Loucy (cell line): ENCODE results near the gene COMTD1.

Experiments
- EZH2phosphoT487 ChIP-seq: fragments of 200-600 bp; IDR thresholded peaks from 2 replicates; pipeline ENCODE4 v1.6.1; 2018; ENCODE audit warnings: antibody characterized with exemption, mild to moderate bottlenecking, moderate library complexity, borderline replicate concordance
- TF ChIP-seq, protein P1 (sequence below): fragments of 200-600 bp; sonication (generic); conservative IDR thresholded peaks from 2 replicates; pipeline ENCODE4 v1.5.1; 2014; ENCODE audit warnings: mild to moderate bottlenecking, antibody characterized with exemption, low read length

DNA sequence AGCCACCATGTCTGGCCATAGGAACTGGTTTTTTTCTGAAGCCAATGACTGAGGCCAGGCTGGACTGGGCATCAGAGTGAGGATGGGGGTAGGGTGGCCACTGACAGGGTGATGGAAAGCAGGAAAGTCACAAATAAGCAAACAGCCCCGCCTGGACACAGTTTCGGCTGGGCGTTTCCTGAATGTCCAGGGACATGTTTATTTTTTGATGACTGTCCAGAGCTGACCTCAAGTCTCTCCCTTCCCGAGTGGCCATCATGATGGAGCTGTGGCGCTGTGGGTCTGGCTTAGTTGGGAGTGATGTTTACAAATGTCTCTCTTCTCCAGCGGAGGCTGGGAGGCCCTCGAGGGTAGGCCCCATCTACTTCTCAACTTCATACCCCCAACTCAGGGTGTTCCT lies 37.1 kb upstream of the COMTD1 start:
- TF ChIP-seq, protein P1, sequence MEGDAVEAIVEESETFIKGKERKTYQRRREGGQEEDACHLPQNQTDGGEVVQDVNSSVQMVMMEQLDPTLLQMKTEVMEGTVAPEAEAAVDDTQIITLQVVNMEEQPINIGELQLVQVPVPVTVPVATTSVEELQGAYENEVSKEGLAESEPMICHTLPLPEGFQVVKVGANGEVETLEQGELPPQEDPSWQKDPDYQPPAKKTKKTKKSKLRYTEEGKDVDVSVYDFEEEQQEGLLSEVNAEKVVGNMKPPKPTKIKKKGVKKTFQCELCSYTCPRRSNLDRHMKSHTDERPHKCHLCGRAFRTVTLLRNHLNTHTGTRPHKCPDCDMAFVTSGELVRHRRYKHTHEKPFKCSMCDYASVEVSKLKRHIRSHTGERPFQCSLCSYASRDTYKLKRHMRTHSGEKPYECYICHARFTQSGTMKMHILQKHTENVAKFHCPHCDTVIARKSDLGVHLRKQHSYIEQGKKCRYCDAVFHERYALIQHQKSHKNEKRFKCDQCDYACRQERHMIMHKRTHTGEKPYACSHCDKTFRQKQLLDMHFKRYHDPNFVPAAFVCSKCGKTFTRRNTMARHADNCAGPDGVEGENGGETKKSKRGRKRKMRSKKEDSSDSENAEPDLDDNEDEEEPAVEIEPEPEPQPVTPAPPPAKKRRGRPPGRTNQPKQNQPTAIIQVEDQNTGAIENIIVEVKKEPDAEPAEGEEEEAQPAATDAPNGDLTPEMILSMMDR, result no peak
- TF ChIP-seq EZH2phosphoT487, result no peak
